DOHH2 (cell line): Measurements from ENCODE around the gene NPY.

Experiments
- H3F3A ChIP-seq: fragments of 200-600 bp; sonication (generic), shearing (Covaris generic); 2 replicates; pipeline ENCODE4 v1.6.0; 2016; ENCODE audit warnings: antibody characterized with exemption, mild to moderate bottlenecking; ENCODE audit not compliant: control insufficient read depth, insufficient read depth
- H3K27ac ChIP-seq: fragments of 200-600 bp; sonication (generic); 2 replicates; pipeline ENCODE4 v1.5.1; 2014; ENCODE audit warnings: low read depth, mild to moderate bottlenecking, low read length, moderate library complexity
- H3K27me3 ChIP-seq: fragments of 200-600 bp; sonication (generic); 2 replicates; pipeline ENCODE4 v1.6.1; 2014; ENCODE audit warnings: mild to moderate bottlenecking, low read length, mixed read lengths; ENCODE audit not compliant: control insufficient read depth
- H3K36me3 ChIP-seq: fragments of 200-600 bp; sonication (generic); 2 replicates; pipeline ENCODE4 v1.6.1; 2014; ENCODE audit warnings: mild to moderate bottlenecking, low read length, moderate library complexity, mixed read lengths; ENCODE audit not compliant: control insufficient read depth
- H3K4me1 ChIP-seq: fragments of 200-600 bp; sonication (generic); 2 replicates; pipeline ENCODE4 v1.6.1; 2014; ENCODE audit warnings: mild to moderate bottlenecking, low read length, mixed read lengths; ENCODE audit not compliant: control insufficient read depth
- H3K4me2 ChIP-seq: fragments of 200-600 bp; sonication (generic); 2 replicates; pipeline ENCODE4 v1.6.0; 2014; ENCODE audit warnings: mild to moderate bottlenecking, low read length, moderate library complexity
- H3K4me3 ChIP-seq: fragments of 200-600 bp; sonication (generic); 2 replicates; pipeline ENCODE4 v1.5.1; 2014; ENCODE audit warnings: mild to moderate bottlenecking, low read length, mixed read lengths
- H3K79me2 ChIP-seq: fragments of 200-600 bp; sonication (generic); 2 replicates; pipeline ENCODE4 v1.6.1; 2014; ENCODE audit warnings: mild to moderate bottlenecking, low read length, mixed read lengths; ENCODE audit not compliant: control insufficient read depth
- H3K9me2 ChIP-seq: fragments of 200-600 bp; sonication (generic); replicated peaks from 2 replicates; pipeline ENCODE4 v1.6.1; 2014; ENCODE audit warnings: mild to moderate bottlenecking, low read length, mixed read lengths; ENCODE audit not compliant: control insufficient read depth
- H3K9me3 ChIP-seq: fragments of 200-600 bp; sonication (generic); 2 replicates; pipeline ENCODE4 v1.6.1; 2014; ENCODE audit warnings: antibody characterized with exemption, low read length, mixed read lengths; ENCODE audit not compliant: control insufficient read depth, insufficient read depth
- H4K20me1 ChIP-seq: fragments of 200-600 bp; sonication (generic); 2 replicates; pipeline ENCODE4 v1.6.0; 2014; ENCODE audit warnings: low read depth, mild to moderate bottlenecking, antibody characterized with exemption, low read length, moderate library complexity; ENCODE audit not compliant: control insufficient read depth, insufficient read depth
- EZH2phosphoT487 ChIP-seq: fragments of 200-600 bp; sonication (generic); IDR thresholded peaks from 2 replicates; pipeline ENCODE4 v1.6.1; 2017; ENCODE audit warnings: borderline replicate concordance, mild to moderate bottlenecking, antibody characterized with exemption, low read length, moderate library complexity, mixed read lengths
- TF ChIP-seq, protein P1 (sequence below): fragments of 200-600 bp; sonication (generic); IDR thresholded peaks from one replicate; pipeline ENCODE4 v1.5.1; 2014; ENCODE audit warnings: antibody characterized with exemption, mild to moderate bottlenecking, low read depth, low read length; ENCODE audit not compliant: poor library complexity, severe bottlenecking

Gene NPY

DNA sequence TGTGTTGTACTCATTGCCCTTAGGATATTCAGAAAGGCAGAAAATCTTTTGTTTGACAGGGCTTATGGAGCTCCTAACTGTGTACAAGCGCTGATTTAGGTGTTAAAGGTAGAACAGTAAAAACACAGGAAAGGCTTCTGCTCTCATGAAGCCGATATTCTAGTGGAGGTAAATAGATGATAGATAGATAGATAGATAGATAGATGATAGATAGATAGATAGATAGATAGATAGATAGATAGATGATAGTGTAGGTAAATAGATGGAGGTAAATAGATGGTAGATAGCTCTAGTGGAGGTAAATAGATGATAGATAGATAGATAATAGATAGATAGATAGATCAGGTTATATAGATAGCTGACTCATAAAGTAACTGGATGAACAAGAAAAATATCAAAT, 39.4 kb upstream of the NPY start:
- Histone ChIP-seq H3K27ac (no peak overlapping the region), H3K9me3 (no peaks in the 10 kb centered on the region), H3K79me2 (no peaks in the 10 kb centered on the region), H3K4me2 (no peak overlapping the region), H3K9me2 (no peaks in the 10 kb centered on the region), H4K20me1 (no peaks in the 10 kb centered on the region), H3K4me3 (no peak overlapping the region), H3F3A (no peaks in the 10 kb centered on the region), H3K4me1 (no peaks in the 10 kb centered on the region), H3K36me3 (no peaks in the 10 kb centered on the region), H3K27me3 (0 out of 2 replicates have a peak, but pooled peaks cover 3% of the 10 kb centered on the region)
- no peak for TF ChIP-seq EZH2phosphoT487
- TF ChIP-seq, protein P1, sequence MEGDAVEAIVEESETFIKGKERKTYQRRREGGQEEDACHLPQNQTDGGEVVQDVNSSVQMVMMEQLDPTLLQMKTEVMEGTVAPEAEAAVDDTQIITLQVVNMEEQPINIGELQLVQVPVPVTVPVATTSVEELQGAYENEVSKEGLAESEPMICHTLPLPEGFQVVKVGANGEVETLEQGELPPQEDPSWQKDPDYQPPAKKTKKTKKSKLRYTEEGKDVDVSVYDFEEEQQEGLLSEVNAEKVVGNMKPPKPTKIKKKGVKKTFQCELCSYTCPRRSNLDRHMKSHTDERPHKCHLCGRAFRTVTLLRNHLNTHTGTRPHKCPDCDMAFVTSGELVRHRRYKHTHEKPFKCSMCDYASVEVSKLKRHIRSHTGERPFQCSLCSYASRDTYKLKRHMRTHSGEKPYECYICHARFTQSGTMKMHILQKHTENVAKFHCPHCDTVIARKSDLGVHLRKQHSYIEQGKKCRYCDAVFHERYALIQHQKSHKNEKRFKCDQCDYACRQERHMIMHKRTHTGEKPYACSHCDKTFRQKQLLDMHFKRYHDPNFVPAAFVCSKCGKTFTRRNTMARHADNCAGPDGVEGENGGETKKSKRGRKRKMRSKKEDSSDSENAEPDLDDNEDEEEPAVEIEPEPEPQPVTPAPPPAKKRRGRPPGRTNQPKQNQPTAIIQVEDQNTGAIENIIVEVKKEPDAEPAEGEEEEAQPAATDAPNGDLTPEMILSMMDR, result no peak

DNA sequence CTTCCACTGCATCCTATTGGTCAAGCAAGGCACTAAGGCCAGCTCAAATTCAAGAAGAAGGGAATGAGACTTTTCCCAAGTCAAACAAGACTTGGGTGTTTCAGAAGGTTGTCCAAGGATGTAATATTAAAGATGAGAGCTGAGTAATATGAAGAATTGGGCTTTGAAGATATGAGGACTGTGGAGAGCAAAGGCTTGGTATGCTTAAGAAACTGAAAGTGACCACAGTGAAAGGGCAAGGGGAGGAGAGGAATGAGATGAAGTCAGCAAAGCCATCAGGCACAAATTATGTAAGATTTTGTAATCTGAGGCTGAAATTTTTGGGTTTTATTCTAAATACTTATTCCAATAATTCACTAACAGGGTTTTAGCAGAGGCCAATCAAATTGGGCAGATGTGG, 38.6 kb upstream of the NPY start:
- Histone ChIP-seq H3K27me3 (0 out of 2 replicates have a peak, but pooled peaks cover 3% of the 10 kb centered on the region), H3K79me2 (no peaks in the 10 kb centered on the region), H3K4me2 (no peak overlapping the region), H4K20me1 (no peaks in the 10 kb centered on the region), H3K4me3 (no peak overlapping the region), H3K27ac (no peak overlapping the region), H3K36me3 (no peaks in the 10 kb centered on the region), H3F3A (no peaks in the 10 kb centered on the region), H3K9me2 (no peaks in the 10 kb centered on the region), H3K4me1 (no peaks in the 10 kb centered on the region), H3K9me3 (no peaks in the 10 kb centered on the region)
- TF ChIP-seq, protein P1, result no peak
- TF ChIP-seq EZH2phosphoT487, result no peak

DNA sequence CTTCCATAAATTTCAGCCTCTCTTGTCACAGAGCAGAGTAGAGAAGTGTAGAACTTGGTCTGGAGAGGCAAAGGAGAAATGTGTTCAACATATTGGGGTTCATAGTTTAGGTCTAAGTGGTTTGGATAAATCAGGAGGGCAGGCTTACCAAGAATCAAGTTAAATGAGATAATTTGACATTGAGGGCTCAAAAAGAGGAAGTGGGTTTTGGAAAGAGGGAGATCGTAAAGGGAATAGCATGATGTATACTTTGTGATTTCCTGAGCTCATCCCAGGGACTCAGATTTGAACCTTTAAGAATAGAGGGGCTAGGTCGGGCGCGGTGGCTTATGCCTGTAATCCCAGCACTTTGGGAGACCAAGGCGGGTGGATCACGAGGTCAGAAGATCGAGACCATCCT, 34.7 kb upstream of the NPY start:
- Histone ChIP-seq H3K9me3 (0 out of 2 replicates have a peak, but pooled peaks cover 4% of the 10 kb centered on the region), H3K79me2 (no peaks in the 10 kb centered on the region), H3K4me3 (no peak overlapping the region), H3K4me2 (no peak overlapping the region), H3K4me1 (peaks cover 4% of the 10 kb centered on the region), H3K27me3 (no peaks in the 10 kb centered on the region), H3K9me2 (no peaks in the 10 kb centered on the region), H3F3A (no peaks in the 10 kb centered on the region), H4K20me1 (no peaks in the 10 kb centered on the region), H3K36me3 (no peaks in the 10 kb centered on the region), H3K27ac (no peak overlapping the region)
- TF ChIP-seq, protein P1, result no peak
- no peak for TF ChIP-seq EZH2phosphoT487

DNA sequence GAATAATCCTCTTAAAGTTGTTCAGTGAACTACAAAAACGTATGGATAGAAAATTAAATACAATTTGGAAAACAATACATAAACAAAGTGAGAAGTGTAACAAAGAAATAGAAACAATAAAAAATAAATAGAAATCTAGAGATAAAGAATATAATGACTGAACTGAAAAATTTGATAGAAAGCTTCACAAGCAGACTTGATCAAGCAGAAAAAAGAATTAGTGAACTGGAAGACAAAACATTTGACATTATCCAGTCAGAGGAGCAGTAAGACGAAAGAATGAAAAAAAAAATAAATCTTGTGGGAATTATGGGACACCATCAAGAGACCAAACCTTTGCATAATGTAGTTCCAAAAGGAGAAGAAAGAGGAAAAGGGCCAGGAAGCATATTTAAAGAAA, 32.4 kb upstream of the NPY start:
- H3K4me3 ChIP-seq, result no peak overlapping the region
- no peaks in the 10 kb centered on the region for H4K20me1 ChIP-seq

More for the DNA sequence above, 32.4 kb upstream of the NPY start:
- 0 out of 2 replicates have a peak, but pooled peaks cover 6% of the 10 kb centered on the region for H3K9me3 ChIP-seq
- H3K9me2 ChIP-seq, result no peaks in the 10 kb centered on the region
- no peaks in the 10 kb centered on the region for H3F3A ChIP-seq
- H3K4me2 ChIP-seq, result no peak overlapping the region
- H3K79me2 ChIP-seq, result no peaks in the 10 kb centered on the region
- H3K4me1 ChIP-seq, result peaks cover 15% of the 10 kb centered on the region
- H3K36me3 ChIP-seq, result no peaks in the 10 kb centered on the region
- no peaks in the 10 kb centered on the region for H3K27me3 ChIP-seq
- TF ChIP-seq, protein P1, result no peak
- no peak for TF ChIP-seq EZH2phosphoT487
- no peak overlapping the region for H3K27ac ChIP-seq
